Stimulated activated CD4-positive, alpha-beta T cell treated with anti-CD3 and anti-CD28 coated beads, Interleukin-12 subunit alpha, Interleukin-12 subunit beta, amount 100 ng/mL, for 24 hours (primary cell): Measurements from ENCODE around the gene PIKFYVE.
A peak's percentile ranks its signal among the peaks of the same experiment; 100 is the strongest.
"Not testable (repeated sequence)": the region's sequence is repeated elsewhere in the genome, so short reads cannot be mapped to it uniquely, and the experiment has no call there.

Experiments
- DNase-seq, 2 experiments: peaks; one replicate each; pipeline ENCODE4 v3.0.0-alpha.2; 2020; ENCODE audit warnings: low read depth in 2 of 2

PIKFYVE gene

DNA sequence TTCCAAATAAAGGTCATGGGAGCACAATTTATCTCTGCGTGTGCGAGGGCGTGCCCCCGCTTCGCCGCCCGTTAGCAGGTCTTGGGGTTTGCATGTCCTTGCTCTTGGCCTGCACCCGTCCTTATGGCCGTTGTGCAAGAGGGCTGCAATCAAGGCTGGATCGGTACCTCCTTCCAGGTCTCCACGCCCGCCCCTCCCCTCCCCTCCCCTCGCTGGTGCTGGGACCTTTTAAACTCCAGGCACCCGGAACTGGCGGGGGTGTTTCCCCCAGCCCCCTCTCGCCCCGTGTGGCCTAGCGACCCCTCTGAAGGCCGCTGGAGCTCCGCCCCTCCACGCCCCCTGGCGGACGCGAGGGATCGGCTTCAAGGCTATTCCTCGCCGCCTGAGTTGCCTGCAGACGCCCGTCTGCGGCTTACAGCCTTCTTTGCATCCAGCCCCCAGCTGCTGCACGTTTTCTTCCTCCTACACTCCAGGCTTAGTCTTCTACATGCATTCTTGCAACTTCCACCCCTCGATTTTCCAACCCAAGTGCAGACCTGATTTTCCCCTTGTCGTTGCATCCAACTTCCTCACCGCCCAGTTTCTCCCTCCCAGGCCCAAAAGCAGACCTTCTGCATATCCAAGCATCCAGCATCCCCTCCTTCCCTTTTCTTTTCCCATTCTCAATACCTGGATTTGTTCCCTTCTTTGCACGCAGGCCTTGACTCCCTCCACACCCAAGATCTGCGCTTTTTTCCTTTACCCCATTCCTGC lies 11.8 kb upstream of the PIKFYVE start:
- DNase-seq = peak; percentile 46 to 74

GRCh38 chr2:208254871-208255556 lies 11.0 kb upstream of the PIKFYVE start, which contains the start of gene IDH1:
Gene IDH1 (minus strand): TSS chr2:208255071. CDS start chr2:208251551, 3,520 bp downstream.
- peak; percentile 88 to 98 for DNase-seq

GRCh38 chr2:208255557-208256106 lies 10.4 kb upstream of the PIKFYVE start:
- no peak for DNase-seq

GRCh38 chr2:208256192-208256782 lies 9.8 kb upstream of the PIKFYVE start:
- no peak for DNase-seq

DNA sequence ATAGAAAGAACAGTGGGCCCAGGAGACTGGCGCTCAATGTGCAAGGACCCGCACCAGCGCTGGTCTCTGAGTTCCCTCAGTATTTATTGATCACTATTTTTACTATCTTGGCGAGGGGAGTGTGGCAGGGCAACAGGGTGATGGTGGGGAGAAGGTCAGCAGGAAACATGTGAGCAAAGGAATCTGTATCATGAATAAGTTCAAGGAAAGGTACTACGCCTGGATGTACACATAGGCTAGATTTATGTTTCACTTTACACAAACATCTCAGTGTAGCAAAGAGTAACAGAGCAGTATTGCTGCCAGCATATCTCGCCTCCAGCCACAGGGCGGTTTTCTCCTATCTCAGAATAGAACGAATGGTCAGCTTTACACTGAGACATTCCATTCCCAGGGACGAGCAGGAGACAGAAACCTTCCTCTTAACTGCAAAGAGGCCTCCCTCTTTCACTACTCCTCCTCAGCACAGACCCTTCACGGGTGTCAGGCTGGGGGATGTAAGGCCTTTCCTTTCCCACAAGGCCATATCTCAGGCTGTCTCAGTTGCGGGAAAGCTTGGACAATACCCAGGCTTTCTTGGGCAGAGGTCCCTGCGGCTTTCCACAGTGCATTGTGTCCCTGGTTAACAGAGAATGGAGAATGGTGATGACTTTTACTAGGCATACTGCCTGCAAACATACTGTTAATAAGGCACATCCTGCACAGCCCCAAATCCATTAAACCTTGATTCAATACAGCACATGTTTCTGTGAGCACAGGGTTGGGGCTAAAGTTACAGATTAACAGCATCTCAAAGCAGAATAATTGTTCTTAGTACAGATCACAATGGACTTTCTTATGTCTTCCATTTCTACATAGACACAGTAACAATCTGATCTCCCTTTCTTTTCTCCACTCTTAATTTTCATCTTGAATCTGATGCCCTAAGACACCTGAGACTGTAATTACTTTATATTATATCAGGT lies 8.9 kb upstream of the PIKFYVE start:
- DNase-seq = not testable (repeated sequence)

GRCh38 chr2:208265371-208265800 lies 669 bp upstream of the PIKFYVE start:
- DNase-seq = peak in 1 of 2 experiments; percentile 28

DNA sequence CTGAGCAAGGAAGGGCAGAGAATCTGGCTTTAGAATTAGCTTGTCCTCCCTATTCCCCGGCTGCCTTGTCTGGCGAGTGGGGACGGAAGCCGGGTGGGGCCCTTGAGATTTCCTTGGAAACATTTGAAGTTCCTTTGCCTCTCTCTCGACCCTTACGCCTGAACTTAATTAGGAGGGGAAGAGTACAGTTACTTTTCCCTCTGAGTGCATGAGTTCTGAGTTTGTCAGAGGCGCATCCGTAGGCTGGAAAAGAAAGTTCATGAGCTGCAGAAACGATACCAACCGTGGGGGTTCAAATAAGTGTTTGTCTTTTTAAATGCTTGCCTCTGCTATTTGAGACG lies 468 bp downstream of the PIKFYVE start:
- no peak for DNase-seq

DNA sequence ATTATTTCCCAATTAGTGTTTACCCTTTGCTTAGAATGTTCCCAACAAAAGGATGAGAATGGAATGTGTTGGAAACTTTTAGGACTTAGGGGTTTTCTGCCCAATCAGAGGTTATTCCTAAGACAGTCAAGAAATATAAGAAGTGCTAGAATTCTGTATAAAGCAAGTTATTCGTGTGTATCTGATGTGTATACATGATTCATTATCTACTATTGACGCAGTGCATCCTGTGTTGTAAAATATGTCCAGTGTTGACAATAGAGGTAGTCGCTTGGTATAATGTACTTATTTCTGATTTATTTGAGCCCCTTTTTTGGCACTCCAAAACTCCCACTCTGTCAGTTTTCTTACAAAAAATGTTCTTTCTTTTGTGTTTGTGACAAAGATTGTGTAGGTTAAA lies 881 bp downstream of the PIKFYVE start:
- no peak for DNase-seq

DNA sequence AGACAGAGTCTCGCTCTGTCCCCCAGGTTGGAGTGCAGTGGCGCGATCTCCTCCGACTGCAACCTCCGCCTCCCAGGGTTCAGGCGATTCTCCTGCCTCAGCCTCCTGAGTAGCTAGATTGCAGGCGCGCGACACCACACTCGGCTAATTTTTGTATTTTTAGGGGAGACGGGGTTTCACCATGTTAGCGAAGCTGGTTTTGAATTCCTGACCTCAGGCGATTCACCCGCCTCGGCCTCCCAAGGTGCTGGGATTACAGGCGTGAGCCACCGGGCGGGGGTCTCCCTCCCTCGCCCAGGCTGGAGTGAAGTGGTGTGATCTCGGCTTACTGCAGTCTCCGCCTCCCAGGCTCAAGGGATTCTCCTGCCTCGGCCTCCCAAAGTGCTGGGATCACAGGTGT lies 1.5 kb downstream of the PIKFYVE start:
- DNase-seq = not testable (repeated sequence)

GRCh38 chr2:208268156-208268952 lies 2.3 kb downstream of the PIKFYVE start:
- DNase-seq = no peak

- no peak for DNase-seq
These were observed 3.0 kb downstream of the PIKFYVE start for GRCh38 chr2:208269091-208269490.

- DNase-seq = no peak
These were observed 8.7 kb downstream of the PIKFYVE start for GRCh38 chr2:208274748-208275147.

- DNase-seq = no peak
These were observed 12.5 kb downstream of the PIKFYVE start for GRCh38 chr2:208278549-208278948.

DNA sequence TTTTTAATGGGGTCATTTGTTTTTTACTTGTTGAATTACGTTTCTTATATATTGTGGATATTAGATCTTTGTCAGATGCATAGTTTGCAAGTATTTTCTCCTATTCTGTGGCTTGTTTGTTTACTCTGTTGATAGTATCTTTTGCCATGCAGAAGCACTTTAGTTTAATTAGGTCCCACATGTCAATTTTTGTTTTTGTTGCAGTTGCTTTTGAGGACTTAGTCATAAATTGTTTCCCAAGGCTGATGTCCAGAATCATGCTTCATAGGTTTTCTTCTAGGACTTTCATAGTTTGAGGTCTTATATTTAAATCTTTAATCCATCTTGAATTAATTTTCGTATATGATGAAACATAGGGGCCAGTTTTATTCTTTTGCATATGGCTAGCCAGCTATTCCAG lies 13.2 kb downstream of the PIKFYVE start:
- no peak for DNase-seq

DNA sequence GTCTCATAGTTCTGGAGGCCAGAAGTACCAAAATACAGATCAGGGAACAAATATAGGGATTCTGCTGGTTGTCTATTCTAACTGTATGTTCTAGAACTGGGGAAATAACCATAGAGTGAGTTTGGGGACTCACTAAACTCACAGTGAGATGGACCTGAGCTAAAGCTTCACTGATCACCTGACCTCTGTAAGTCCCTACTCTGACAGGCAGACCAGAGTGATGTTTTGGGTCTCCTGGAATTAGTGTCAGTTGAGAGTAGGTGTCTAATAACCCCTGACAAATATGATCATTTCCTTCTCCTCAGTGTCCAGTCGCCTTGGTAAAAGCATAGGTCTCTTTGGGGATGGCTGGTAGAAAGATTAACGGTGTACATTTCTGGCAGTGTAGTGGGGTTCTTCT lies 14.2 kb downstream of the PIKFYVE start:
- no peak for DNase-seq

DNA sequence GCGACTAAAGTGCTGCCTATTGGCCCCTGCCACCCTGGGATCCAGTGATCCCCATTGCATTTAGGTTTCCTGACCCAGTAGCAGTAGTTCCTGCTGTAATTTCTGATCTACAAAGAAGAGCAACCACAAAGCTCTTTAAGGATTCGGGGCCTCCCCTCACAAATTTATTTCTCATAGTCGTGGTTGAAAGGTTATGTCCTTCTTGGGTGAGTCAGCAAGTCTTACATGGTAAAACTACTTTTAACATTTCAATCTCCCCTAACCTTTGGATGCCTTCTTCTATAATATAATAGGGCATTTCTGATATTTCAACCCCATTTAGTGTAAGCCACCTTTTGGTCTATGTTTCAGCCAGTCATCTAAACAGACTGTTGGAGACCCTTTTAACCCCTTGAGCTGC lies 14.9 kb downstream of the PIKFYVE start:
- no peak for DNase-seq

DNA sequence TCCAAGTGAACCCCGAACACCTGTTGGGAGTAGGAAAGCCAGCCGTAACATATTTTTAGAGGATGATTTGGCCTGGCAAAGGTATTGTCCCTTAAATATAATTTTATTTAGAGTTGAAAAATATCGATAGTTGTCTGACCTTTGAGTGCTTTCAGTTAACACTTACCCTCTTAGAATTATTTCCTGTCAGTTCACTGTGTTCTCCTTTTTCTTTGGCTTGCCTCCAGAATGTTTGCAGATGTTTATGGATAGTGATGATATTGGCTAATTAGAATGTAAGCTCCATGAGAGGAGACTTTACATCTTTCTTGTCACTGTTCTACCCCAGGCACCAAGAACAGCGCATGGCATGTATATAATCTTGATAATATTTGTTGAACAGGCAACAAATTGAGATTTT lies 19.8 kb downstream of the PIKFYVE start:
- no peak for DNase-seq

GRCh38 chr2:208294482-208295024 lies 28.5 kb downstream of the PIKFYVE start:
- DNase-seq = no peak

- DNase-seq = no peak
These were observed 29.8 kb downstream of the PIKFYVE start for GRCh38 chr2:208295834-208296233.

- DNase-seq = no peak
These were observed 30.6 kb downstream of the PIKFYVE start for GRCh38 chr2:208296610-208297009.
